ENCODE results near the gene FXN. TPM values are rescaled to one million over a fixed set of nuclear protein-coding genes. Genes with fewer than 3 reads are reported as not detected.
A peak's percentile ranks its signal among the peaks of the same experiment; 100 is the strongest.

Gene FXN
- total RNA-seq, 6 donors from 2014 or later: 1.8 to 16.5 (median 9.0) TPM

- 1 to 2% methylated on average over 10 to 83 of the region's 86 CpGs for WGBS, 2 donors
- peak; percentile 63 to 71 for ATAC-seq (ENCODE audit: low FRiP score in 2 of 2)
- H3K4me3 ChIP-seq: peak overlapping the region; percentile 68 to 76 (median 70)
- no peaks in the 10 kb centered on the region for H3K36me3 ChIP-seq
- no peaks in the 10 kb centered on the region for H3K27me3 ChIP-seq
- H3K27ac ChIP-seq: peak overlapping the region; percentile 90 to 94 (median 92)
- no peaks in the 10 kb centered on the region for H3K9me3 ChIP-seq
- DNase-seq: peak; percentile 67 to 92
- H3K4me1 ChIP-seq: peaks cover 6 to 24% (median 11%) of the 10 kb centered on the region in 4 donors
- TF ChIP-seq POLR2AphosphoS5 (IDR thresholded peaks at IDR 0.05): peak in 1 of 2 donors; percentile 33
- TF ChIP-seq, protein P1, sequence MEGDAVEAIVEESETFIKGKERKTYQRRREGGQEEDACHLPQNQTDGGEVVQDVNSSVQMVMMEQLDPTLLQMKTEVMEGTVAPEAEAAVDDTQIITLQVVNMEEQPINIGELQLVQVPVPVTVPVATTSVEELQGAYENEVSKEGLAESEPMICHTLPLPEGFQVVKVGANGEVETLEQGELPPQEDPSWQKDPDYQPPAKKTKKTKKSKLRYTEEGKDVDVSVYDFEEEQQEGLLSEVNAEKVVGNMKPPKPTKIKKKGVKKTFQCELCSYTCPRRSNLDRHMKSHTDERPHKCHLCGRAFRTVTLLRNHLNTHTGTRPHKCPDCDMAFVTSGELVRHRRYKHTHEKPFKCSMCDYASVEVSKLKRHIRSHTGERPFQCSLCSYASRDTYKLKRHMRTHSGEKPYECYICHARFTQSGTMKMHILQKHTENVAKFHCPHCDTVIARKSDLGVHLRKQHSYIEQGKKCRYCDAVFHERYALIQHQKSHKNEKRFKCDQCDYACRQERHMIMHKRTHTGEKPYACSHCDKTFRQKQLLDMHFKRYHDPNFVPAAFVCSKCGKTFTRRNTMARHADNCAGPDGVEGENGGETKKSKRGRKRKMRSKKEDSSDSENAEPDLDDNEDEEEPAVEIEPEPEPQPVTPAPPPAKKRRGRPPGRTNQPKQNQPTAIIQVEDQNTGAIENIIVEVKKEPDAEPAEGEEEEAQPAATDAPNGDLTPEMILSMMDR (IDR thresholded peaks at IDR 0.05): peak in 1 of 6 experiments; percentile 4
- peak in 3 of 4 donors; percentile 19 to 45 (median 30) for TF ChIP-seq POLR2A (IDR thresholded peaks at IDR 0.05)
- no peak for TF ChIP-seq EP300 (IDR thresholded peaks at IDR 0.05)
These were observed 85.9 kb downstream of the FXN start for GRCh38 chr9:69121155-69122081.

DNA sequence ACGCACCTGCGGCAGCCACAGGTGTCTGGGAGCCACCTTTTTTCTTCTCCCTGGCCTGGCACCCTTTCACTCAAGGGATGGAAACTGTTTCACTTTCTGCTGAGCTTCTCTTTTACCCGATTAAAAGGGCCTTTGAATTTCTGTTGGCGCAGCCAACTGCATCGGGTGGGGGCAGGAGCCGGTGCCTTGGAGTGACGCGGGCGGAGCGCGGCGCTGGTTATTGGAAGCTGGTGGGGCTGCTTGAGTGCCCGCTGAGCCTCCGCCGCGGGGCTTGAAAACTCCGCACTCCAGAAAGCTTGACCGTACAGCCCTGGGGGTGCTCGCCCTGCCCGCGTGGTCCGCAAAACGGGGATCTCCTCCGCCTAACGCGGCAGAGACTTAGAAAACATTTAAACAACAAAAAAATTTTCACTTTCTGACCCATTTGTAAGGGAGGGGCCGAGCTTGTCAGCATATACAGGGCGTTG is 86.6 kb downstream of the FXN start:
- whole genome bisulfite sequencing, 2 donors: 1 to 3% methylated on average over 17 to 28 of the region's 28 CpGs
- peak in 1 of 4 donors; percentile 32 for TF ChIP-seq POLR2A (IDR thresholded peaks at IDR 0.05)
- TF ChIP-seq POLR2AphosphoS5 (IDR thresholded peaks at IDR 0.05): peak in 1 of 2 donors; percentile 3
- no peak for TF ChIP-seq EP300 (IDR thresholded peaks at IDR 0.05)
- Histone ChIP-seq H3K27ac (peak overlapping the region; percentile 90 to 94 (median 92)), H3K27me3 (no peaks in the 10 kb centered on the region), H3K4me3 (peak overlapping the region; percentile 68 to 76 (median 70)), H3K4me1 (peaks cover 6 to 24% (median 11%) of the 10 kb centered on the region in 4 donors), H3K36me3 (no peaks in the 10 kb centered on the region), H3K9me3 (no peaks in the 10 kb centered on the region)
- DNase-seq (peak; percentile 78 to 93), ATAC-seq (ENCODE audit: low FRiP score in 2 of 2) (peak; percentile 85 to 89)

DNA sequence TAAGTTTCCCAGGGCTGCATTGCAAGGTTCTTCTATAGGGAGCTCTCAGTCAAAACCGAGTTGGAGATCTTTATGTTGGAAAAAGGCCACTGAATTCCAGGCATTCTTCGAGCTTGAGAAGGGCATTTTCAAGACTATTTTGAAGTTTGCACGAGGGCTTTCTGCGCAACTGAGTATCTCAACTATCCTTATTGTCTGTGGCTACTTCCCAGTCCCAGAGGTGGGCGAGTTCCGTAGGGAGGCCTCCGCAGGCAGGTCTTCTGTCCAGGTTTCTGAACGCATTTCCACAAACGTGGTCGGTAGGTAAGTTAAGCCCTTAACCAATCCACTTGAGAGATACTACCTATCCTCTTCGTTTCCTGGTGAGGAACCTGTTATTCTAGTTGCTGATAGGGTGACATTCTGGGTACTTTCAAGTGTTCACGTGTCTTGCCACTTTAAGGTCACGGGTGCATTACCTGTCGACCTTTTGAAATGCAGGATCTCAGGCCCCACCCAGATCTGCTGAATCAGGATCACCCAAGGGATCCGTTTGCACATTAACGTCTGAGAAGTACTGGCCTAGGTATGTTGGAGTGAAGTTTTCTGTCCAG is 87.1 kb downstream of the FXN start:
- H3K36me3 ChIP-seq: no peaks in the 10 kb centered on the region
- no peaks in the 10 kb centered on the region for H3K9me3 ChIP-seq
- peak overlapping the region; percentile 90 to 94 (median 92) for H3K27ac ChIP-seq
- no peaks in the 10 kb centered on the region for H3K27me3 ChIP-seq
- TF ChIP-seq POLR2AphosphoS5 (IDR thresholded peaks at IDR 0.05): peak; percentile 71 to 79
- peak in 2 of 4 donors; percentile 36 for TF ChIP-seq POLR2A (IDR thresholded peaks at IDR 0.05)
- TF ChIP-seq, protein P1 (IDR thresholded peaks at IDR 0.05): no peak
- peak in 2 of 4 donors; percentile 67 to 96 for TF ChIP-seq EP300 (IDR thresholded peaks at IDR 0.05)
- peaks cover 6 to 24% (median 11%) of the 10 kb centered on the region in 4 donors for H3K4me1 ChIP-seq
- H3K4me3 ChIP-seq: peak overlapping the region; percentile 68 to 76 (median 70)
- ATAC-seq (ENCODE audit: low FRiP score in 2 of 2) (peak; percentile 32 to 81), DNase-seq (peak in 1 of 2 donors; percentile 86)
- 16 to 35% methylated on average over 16 of the region's 16 CpGs for WGBS, 2 donors

GRCh38 chr9:69130456-69131441 is 95.2 kb downstream of the FXN start:
- H3K27me3 ChIP-seq: no peaks in the 10 kb centered on the region
- H3K4me3 ChIP-seq: no peak overlapping the region
- peaks cover 0 to 2% (median 0%) of the 10 kb centered on the region in 4 donors for H3K36me3 ChIP-seq
- TF ChIP-seq POLR2A (IDR thresholded peaks at IDR 0.05) (no peak), POLR2AphosphoS5 (IDR thresholded peaks at IDR 0.05) (no peak), EP300 (IDR thresholded peaks at IDR 0.05) (no peak)
- TF ChIP-seq, protein P1 (IDR thresholded peaks at IDR 0.05): no peak
- ATAC-seq (ENCODE audit: low FRiP score in 2 of 2) (peak; percentile 18 to 30), DNase-seq (peak in 1 of 2 donors; percentile 17)
- 64 to 66% methylated on average over 16 of the region's 16 CpGs for WGBS, 2 donors
- H3K27ac ChIP-seq: peak overlapping the region in 1 of 4 donors; percentile 48
- H3K4me1 ChIP-seq: peaks cover 16 to 41% (median 26%) of the 10 kb centered on the region in 4 donors
- H3K9me3 ChIP-seq: no peaks in the 10 kb centered on the region
